Neural cell (in vitro differentiated cells): ENCODE data around the gene DMKN.

ENCODE experiments used
- CTCF ChIP-seq: fragments of 450-650 bp; IDR thresholded peaks from 2 replicates; pipeline ENCODE4 v1.5.1; 2014; ENCODE audit warnings: antibody characterized with exemption, mild to moderate bottlenecking, moderate library complexity; ENCODE audit not compliant: poor library complexity, severe bottlenecking
- TAF1 ChIP-seq: IDR thresholded peaks from 2 replicates; pipeline ENCODE4 v1.6.1; 2012; ENCODE audit warnings: low read depth
- TF ChIP-seq, protein P1 (sequence below): IDR thresholded peaks from 2 replicates; pipeline ENCODE4 v1.6.1; 2012; ENCODE audit warnings: borderline replicate concordance

DNA sequence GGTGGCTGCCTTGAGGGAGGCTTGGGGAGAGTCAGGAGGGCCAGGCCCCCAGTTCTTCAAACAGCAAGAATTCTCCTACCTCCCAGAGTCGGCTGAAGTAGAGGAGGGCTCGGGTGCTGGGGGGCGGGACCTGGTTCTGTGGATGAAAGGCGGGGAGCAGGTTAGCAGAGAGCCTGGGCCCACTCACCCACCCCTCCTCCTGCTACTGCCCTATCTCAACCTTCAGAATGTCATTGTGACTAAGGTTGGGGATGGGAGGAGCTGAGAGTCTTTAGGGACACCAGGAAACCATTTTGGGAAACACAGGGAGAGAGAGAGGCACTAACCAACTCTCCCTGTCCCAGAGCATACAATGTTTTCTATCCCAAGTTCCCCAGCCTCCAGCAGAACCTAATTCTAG lies 10.7 kb downstream of the DMKN start:
- TF ChIP-seq CTCF: no peak
- TF ChIP-seq TAF1: no peak
- TF ChIP-seq, protein P1, sequence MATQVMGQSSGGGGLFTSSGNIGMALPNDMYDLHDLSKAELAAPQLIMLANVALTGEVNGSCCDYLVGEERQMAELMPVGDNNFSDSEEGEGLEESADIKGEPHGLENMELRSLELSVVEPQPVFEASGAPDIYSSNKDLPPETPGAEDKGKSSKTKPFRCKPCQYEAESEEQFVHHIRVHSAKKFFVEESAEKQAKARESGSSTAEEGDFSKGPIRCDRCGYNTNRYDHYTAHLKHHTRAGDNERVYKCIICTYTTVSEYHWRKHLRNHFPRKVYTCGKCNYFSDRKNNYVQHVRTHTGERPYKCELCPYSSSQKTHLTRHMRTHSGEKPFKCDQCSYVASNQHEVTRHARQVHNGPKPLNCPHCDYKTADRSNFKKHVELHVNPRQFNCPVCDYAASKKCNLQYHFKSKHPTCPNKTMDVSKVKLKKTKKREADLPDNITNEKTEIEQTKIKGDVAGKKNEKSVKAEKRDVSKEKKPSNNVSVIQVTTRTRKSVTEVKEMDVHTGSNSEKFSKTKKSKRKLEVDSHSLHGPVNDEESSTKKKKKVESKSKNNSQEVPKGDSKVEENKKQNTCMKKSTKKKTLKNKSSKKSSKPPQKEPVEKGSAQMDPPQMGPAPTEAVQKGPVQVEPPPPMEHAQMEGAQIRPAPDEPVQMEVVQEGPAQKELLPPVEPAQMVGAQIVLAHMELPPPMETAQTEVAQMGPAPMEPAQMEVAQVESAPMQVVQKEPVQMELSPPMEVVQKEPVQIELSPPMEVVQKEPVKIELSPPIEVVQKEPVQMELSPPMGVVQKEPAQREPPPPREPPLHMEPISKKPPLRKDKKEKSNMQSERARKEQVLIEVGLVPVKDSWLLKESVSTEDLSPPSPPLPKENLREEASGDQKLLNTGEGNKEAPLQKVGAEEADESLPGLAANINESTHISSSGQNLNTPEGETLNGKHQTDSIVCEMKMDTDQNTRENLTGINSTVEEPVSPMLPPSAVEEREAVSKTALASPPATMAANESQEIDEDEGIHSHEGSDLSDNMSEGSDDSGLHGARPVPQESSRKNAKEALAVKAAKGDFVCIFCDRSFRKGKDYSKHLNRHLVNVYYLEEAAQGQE: no peak
